ENCODE results near the gene RAB31.

The RAB31 gene

DNA sequence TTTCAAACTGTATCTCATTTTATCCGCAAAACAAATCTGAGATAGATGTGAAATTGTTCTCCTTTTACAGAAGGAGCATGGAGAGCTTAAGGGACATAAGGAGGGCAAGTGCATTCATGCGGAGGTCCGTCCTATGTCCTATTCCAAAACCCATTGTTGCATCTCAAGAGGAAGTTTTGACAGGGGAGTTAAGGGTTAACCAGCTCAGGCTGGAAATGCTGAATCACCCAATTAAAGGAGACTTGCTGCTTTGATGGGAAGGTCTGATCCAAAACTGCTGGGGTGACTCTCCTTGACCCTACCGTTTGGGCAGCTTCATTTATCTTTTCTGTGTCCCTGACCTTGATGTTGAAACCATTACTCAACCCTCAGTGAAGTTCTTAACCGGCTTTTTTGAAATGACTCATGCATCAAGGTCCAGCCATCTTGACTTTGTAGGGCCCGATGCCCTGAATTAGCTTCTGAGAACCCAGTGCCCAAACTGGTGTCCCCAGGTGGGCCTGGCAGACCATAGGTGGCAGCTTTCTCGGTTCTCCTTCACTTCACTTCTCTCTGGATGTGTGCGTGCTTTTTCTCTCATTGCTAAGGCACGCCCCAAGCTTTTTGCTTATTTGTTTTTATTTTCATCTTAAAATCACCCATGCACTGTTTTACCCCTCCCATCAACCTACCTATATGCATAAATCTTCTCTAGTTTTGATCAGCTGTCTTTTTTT is 161.8 kb downstream of the RAB31 start:
- TF ChIP-seq, protein P1, sequence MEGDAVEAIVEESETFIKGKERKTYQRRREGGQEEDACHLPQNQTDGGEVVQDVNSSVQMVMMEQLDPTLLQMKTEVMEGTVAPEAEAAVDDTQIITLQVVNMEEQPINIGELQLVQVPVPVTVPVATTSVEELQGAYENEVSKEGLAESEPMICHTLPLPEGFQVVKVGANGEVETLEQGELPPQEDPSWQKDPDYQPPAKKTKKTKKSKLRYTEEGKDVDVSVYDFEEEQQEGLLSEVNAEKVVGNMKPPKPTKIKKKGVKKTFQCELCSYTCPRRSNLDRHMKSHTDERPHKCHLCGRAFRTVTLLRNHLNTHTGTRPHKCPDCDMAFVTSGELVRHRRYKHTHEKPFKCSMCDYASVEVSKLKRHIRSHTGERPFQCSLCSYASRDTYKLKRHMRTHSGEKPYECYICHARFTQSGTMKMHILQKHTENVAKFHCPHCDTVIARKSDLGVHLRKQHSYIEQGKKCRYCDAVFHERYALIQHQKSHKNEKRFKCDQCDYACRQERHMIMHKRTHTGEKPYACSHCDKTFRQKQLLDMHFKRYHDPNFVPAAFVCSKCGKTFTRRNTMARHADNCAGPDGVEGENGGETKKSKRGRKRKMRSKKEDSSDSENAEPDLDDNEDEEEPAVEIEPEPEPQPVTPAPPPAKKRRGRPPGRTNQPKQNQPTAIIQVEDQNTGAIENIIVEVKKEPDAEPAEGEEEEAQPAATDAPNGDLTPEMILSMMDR (IDR thresholded peaks at IDR 0.05; ENCODE audit: insufficient read depth, missing control alignments): no peak
- DNase-seq (ENCODE audit: insufficient read length, low spot score) (no peak), FAIRE-seq (no peak)

GRCh38 chr18:9870431-9871008 is 162.4 kb downstream of the RAB31 start:
- no peak for DNase-seq (ENCODE audit: insufficient read length, low spot score)
- TF ChIP-seq, protein P1 (IDR thresholded peaks at IDR 0.05; ENCODE audit: insufficient read depth, missing control alignments): no peak
- no peak for FAIRE-seq

- TF ChIP-seq, protein P1 (IDR thresholded peaks at IDR 0.05; ENCODE audit: insufficient read depth, missing control alignments): no peak
- DNase-seq (ENCODE audit: insufficient read length, low spot score) (no peak), FAIRE-seq (no peak)
Measured at GRCh38 chr18:9871244-9871746, 163.2 kb downstream of the RAB31 start.

GRCh38 chr18:9872823-9873222 is 164.7 kb downstream of the RAB31 start:
- FAIRE-seq: no peak
- no peak for DNase-seq (ENCODE audit: insufficient read length, low spot score)
- TF ChIP-seq, protein P1 (IDR thresholded peaks at IDR 0.05; ENCODE audit: insufficient read depth, missing control alignments): no peak

DNA sequence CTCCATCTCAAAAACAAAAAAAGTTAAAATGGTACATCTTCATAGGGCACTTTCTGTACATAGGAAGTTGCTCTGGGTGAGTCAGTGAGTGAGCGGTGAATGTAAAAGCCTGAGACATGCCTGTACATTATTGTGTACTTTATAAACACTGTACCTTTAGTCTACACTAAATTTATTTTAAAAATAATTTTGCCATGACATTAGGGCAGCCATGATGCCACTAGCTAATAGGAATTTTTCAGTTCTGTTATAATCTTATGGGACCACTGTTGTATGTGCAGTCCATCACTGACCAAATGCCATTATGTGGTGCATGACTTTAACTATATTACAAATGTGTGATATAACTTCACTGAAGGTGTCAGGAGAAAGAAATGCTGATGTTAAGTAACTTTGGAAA is 166.6 kb downstream of the RAB31 start:
- TF ChIP-seq, protein P1 (IDR thresholded peaks at IDR 0.05; ENCODE audit: insufficient read depth, missing control alignments): no peak
- FAIRE-seq (no peak), DNase-seq (ENCODE audit: insufficient read length, low spot score) (no peak)

DNA sequence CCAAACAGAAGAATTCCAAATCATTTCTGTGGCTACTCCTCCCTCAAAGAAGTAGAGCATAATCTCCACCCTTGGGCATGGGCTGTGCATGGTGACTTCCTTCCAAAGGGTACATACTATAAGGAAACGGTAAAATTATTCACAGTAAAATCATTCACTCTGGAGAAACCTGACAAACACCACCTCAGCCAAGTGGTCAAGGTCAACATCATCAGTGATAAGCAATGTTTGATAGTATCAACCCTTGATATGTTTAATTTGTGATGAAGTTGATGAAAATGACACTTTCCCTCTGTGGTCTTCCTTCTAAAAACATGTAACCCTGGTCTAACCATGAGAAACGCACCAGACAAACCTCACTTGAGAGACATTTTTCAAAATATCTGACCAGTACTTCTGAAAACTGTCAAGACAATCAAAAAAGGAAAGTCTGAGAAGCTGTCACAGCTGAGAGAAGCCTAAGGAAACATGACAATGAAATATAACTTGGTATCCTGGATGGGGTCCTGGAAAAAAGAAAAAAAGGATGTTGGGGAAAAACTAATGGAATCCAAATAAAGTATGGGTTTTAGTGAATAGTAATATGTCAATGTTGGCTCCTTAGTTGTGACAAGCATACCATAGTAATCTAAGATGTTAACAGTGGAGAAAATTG is 168.2 kb downstream of the RAB31 start:
- TF ChIP-seq, protein P1 (IDR thresholded peaks at IDR 0.05; ENCODE audit: insufficient read depth, missing control alignments): no peak
- FAIRE-seq (no peak), DNase-seq (ENCODE audit: insufficient read length, low spot score) (no peak)
